ENCODE data around the gene ZNF581. TPM values are rescaled to one million over a fixed set of nuclear protein-coding genes. Genes with fewer than 3 reads are reported as not detected.

ZNF581 gene
- polyA plus RNA-seq, 1 of the 3 experiments (the other 2 are of a cell fraction) = 24.7 TPM

- Histone ChIP-seq H3K79me2 (ENCODE audit: insufficient read depth) (peaks cover 66% of the 10 kb centered on the region), H3K36me3 (replicated peaks in 1 of 2; ENCODE audit: control insufficient read depth in 1 of 2, insufficient read depth in 2 of 2, low read length in 1 of 2) (peaks cover 20 to 32% of the 10 kb centered on the region in 2 experiments), H4K20me1 (ENCODE audit: insufficient read depth) (peaks cover 59% of the 10 kb centered on the region), H3K4me2 (peak overlapping the region; percentile 99), H3K27me3 (ENCODE audit: insufficient read depth) (no peaks in the 10 kb centered on the region), H3K9me3 (no peaks in the 10 kb centered on the region), H3K4me3 (ENCODE audit: low read depth in 2 of 2, low read length in 1 of 2) (peak overlapping the region; percentile 92 to 96), H3K27ac (ENCODE audit: low read depth in 2 of 2, low read length in 1 of 2) (peak overlapping the region; percentile 99; a peak in 3 of 4 replicates), H2AFZ (ENCODE audit: low read depth) (no peak overlapping the region), H3K9me2 (no peaks in the 10 kb centered on the region), H3F3A (replicated peaks; ENCODE audit: insufficient read depth) (peaks cover 5% of the 10 kb centered on the region), H3K4me1 (ENCODE audit: control insufficient read depth in 1 of 2, insufficient read depth in 2 of 2, low read depth in 1 of 2, low read length in 1 of 2) (peaks cover 14 to 27% of the 10 kb centered on the region in 2 experiments; a peak in 3 of 4 replicates), H3K9ac (peak overlapping the region; percentile 99)
- POLR2A ChIA-PET = no interaction called here
- no peak for DNase-seq
- WGBS (ENCODE audit: low lambda C conversion rate) = 34% methylated on average over 7 of the region's 7 CpGs
- CTCF ChIA-PET = interaction anchor here (1.0 to 4.7 kb wide), 4 partner anchors 13 to 24 kb away, joined by 4 to 34 read pairs (median 14); no protein-coding TSS in a partner anchor
- TF ChIP-seq FOXJ3 (CRISPR knock-in tag; IDR thresholded peaks at IDR 0.05) = no peak
- TF ChIP-seq FOSL2 (IDR thresholded peaks at IDR 0.05; ENCODE audit: borderline replicate concordance, low read depth) = no peak
- TF ChIP-seq TAF1 (IDR thresholded peaks at IDR 0.05; ENCODE audit: borderline replicate concordance, low read depth, low read length) = no peak
- TF ChIP-seq, protein P1, sequence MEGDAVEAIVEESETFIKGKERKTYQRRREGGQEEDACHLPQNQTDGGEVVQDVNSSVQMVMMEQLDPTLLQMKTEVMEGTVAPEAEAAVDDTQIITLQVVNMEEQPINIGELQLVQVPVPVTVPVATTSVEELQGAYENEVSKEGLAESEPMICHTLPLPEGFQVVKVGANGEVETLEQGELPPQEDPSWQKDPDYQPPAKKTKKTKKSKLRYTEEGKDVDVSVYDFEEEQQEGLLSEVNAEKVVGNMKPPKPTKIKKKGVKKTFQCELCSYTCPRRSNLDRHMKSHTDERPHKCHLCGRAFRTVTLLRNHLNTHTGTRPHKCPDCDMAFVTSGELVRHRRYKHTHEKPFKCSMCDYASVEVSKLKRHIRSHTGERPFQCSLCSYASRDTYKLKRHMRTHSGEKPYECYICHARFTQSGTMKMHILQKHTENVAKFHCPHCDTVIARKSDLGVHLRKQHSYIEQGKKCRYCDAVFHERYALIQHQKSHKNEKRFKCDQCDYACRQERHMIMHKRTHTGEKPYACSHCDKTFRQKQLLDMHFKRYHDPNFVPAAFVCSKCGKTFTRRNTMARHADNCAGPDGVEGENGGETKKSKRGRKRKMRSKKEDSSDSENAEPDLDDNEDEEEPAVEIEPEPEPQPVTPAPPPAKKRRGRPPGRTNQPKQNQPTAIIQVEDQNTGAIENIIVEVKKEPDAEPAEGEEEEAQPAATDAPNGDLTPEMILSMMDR (IDR thresholded peaks at IDR 0.05) = no peak
- no peak for TF ChIP-seq SMC3 (IDR thresholded peaks at IDR 0.05; ENCODE audit: low read depth, low read length)
- no peak for TF ChIP-seq EZH2phosphoT487 (IDR thresholded peaks at IDR 0.05; ENCODE audit: borderline replicate concordance, low read depth)
- 0 out of 2 replicates have a peak, but pooled peaks have one; percentile 12 for TF ChIP-seq MAX (IDR thresholded peaks at IDR 0.05; ENCODE audit: low read depth)
Measured at GRCh38 chr19:55656552-55656951, 13.1 kb downstream of the ZNF581 start.

DNA sequence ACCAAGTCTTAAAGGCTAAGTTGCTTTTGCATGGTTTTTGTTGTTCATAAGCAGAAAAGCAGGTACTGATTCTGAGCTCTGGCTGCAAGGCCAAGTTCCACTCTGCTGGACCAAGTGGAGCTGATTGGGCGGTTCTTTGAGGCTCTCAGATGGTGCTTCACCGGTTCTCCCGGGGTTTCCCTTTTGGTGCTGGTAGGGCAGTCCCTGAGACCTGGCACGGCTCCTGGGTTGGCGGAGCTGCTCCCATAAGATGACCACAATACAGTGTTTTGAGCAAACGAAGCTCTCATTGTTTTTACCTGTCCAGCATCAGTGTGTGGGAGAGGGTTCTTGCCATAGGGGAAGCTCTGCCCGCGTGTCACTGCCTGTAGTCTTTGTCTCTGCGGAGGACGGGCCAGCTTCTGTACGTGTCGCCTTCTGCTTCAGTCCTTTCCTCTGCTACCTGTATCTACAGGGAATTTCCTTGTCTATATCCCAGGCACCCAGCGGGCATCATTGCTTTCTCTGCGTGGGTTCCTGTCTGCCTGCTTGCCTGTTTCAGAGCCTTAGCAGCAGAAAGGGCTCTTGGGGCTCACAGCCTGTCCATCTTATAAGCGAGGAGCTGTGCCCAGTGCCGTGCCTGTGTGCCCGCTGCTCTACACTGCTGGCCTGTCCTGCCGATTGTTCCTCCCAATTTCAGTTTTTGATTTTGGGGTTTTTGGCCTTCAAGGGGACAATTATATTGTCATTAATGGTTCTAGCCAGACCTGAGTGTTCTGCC, 13.7 kb downstream of the ZNF581 start:
- H3K36me3 ChIP-seq (replicated peaks in 1 of 2; ENCODE audit: control insufficient read depth in 1 of 2, insufficient read depth in 2 of 2, low read length in 1 of 2) = peaks cover 20 to 36% of the 10 kb centered on the region in 2 experiments
- H3K9ac ChIP-seq = peak overlapping the region; percentile 99
- POLR2A ChIA-PET = interaction anchor here (0.9 kb wide), 1 partner anchor 14 kb away, joined by 3 read pairs; no protein-coding TSS in a partner anchor
- peaks cover 5% of the 10 kb centered on the region for H3F3A ChIP-seq (replicated peaks; ENCODE audit: insufficient read depth)
- no peaks in the 10 kb centered on the region for H3K27me3 ChIP-seq (ENCODE audit: insufficient read depth)
- H3K27ac ChIP-seq (ENCODE audit: low read depth in 2 of 2, low read length in 1 of 2) = peak overlapping the region; percentile 10 to 99; a peak in 2 of 4 replicates
- H3K4me1 ChIP-seq (ENCODE audit: control insufficient read depth in 1 of 2, insufficient read depth in 2 of 2, low read depth in 1 of 2, low read length in 1 of 2) = peaks cover 14 to 27% of the 10 kb centered on the region in 2 experiments; a peak in 3 of 4 replicates
- peak overlapping the region; percentile 99 for H3K4me2 ChIP-seq
- H3K4me3 ChIP-seq (ENCODE audit: low read depth in 2 of 2, low read length in 1 of 2) = peak overlapping the region; percentile 92 to 96
- DNase-seq = no peak
- no peak overlapping the region for H2AFZ ChIP-seq (ENCODE audit: low read depth)
- H3K79me2 ChIP-seq (ENCODE audit: insufficient read depth) = peaks cover 71% of the 10 kb centered on the region
- no peaks in the 10 kb centered on the region for H3K9me2 ChIP-seq
- H4K20me1 ChIP-seq (ENCODE audit: insufficient read depth) = peaks cover 59% of the 10 kb centered on the region
- WGBS (ENCODE audit: low lambda C conversion rate) = 26% methylated on average over 11 of the region's 18 CpGs
- CTCF ChIA-PET = interaction anchor here (1.0 to 4.7 kb wide), 4 partner anchors 12 to 24 kb away, joined by 4 to 34 read pairs (median 14); no protein-coding TSS in a partner anchor
- H3K9me3 ChIP-seq = no peaks in the 10 kb centered on the region
- TF ChIP-seq ELF1 (IDR thresholded peaks at IDR 0.05) = no peak
- no peak for TF ChIP-seq YY1 (IDR thresholded peaks at IDR 0.05; ENCODE audit: low read depth)
- no peak for TF ChIP-seq PBX3 (IDR thresholded peaks at IDR 0.05)
- TF ChIP-seq MAX (IDR thresholded peaks at IDR 0.05; ENCODE audit: low read depth) = no peak
- no peak for TF ChIP-seq EZH2phosphoT487 (IDR thresholded peaks at IDR 0.05; ENCODE audit: borderline replicate concordance, low read depth)
- TF ChIP-seq EP300 (IDR thresholded peaks at IDR 0.05; ENCODE audit: borderline replicate concordance in 1 of 2, low read depth in 1 of 2, low read length in 1 of 2) = no peak
- TF ChIP-seq RCOR1 (IDR thresholded peaks at IDR 0.05; ENCODE audit: low read length) = no peak
- TF ChIP-seq, protein P2, sequence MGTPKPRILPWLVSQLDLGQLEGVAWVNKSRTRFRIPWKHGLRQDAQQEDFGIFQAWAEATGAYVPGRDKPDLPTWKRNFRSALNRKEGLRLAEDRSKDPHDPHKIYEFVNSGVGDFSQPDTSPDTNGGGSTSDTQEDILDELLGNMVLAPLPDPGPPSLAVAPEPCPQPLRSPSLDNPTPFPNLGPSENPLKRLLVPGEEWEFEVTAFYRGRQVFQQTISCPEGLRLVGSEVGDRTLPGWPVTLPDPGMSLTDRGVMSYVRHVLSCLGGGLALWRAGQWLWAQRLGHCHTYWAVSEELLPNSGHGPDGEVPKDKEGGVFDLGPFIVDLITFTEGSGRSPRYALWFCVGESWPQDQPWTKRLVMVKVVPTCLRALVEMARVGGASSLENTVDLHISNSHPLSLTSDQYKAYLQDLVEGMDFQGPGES (IDR thresholded peaks at IDR 0.05; ENCODE audit: low read depth, low read length) = no peak
- TF ChIP-seq RFX5 (IDR thresholded peaks at IDR 0.05; ENCODE audit: low read length) = no peak
- TF ChIP-seq USF1 (IDR thresholded peaks at IDR 0.05; ENCODE audit: borderline replicate concordance, low read depth) = no peak

Measured in SK-N-SH (cell line).